ENCODE results near the gene FBLN1. TPM values are rescaled to one million over a fixed set of nuclear protein-coding genes. Genes with fewer than 3 reads are reported as not detected.

FBLN1 gene
- total RNA-seq, 1 experiment from 2014 or later = 158 TPM

DNA sequence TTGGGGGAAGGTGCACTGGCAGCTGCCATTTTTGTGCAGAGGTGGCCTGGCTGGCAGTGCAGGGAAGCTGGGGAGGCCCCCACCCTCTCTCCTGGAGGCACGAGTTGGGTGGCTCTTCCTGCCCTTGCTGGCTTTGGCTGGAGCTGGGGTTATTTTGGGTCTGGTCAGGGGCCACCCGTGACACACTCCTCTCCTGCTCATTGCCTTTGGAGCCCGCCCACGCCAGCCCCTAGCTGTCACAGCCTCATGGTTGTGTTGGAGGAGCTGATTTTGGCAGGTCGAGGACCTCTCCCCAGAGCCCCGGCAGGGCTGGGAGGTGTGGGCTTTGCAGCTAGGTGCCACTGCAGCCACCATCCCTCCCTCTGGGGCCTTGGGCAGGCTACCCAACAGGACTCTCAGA, 21.5 kb downstream of the FBLN1 start:
- TF ChIP-seq, protein P1, sequence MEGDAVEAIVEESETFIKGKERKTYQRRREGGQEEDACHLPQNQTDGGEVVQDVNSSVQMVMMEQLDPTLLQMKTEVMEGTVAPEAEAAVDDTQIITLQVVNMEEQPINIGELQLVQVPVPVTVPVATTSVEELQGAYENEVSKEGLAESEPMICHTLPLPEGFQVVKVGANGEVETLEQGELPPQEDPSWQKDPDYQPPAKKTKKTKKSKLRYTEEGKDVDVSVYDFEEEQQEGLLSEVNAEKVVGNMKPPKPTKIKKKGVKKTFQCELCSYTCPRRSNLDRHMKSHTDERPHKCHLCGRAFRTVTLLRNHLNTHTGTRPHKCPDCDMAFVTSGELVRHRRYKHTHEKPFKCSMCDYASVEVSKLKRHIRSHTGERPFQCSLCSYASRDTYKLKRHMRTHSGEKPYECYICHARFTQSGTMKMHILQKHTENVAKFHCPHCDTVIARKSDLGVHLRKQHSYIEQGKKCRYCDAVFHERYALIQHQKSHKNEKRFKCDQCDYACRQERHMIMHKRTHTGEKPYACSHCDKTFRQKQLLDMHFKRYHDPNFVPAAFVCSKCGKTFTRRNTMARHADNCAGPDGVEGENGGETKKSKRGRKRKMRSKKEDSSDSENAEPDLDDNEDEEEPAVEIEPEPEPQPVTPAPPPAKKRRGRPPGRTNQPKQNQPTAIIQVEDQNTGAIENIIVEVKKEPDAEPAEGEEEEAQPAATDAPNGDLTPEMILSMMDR (conservative IDR thresholded peaks at IDR 0.05) = no peak
- TF ChIP-seq EZH2 (IDR thresholded peaks at IDR 0.05; ENCODE audit: low read depth) = no peak
- no peak overlapping the region for H2AFZ ChIP-seq
- peaks cover 18% of the 10 kb centered on the region for H3K36me3 ChIP-seq (ENCODE audit: low read depth)
- peaks cover 28% of the 10 kb centered on the region for H3K79me2 ChIP-seq (ENCODE audit: low read depth)
- H3K4me1 ChIP-seq (replicated peaks; ENCODE audit: insufficient read depth) = peaks cover 26% of the 10 kb centered on the region
- no peaks in the 10 kb centered on the region for H3K9me2 ChIP-seq (ENCODE audit: insufficient read depth)
- POLR2A ChIA-PET (ENCODE audit: unreplicated experiment) = no interaction called here
- no peak for DNase-seq
- no peak overlapping the region for H3K4me2 ChIP-seq
- H4K20me1 ChIP-seq (ENCODE audit: insufficient read depth) = no peaks in the 10 kb centered on the region
- no peak overlapping the region for H3K27ac ChIP-seq
- no peaks in the 10 kb centered on the region for H3K27me3 ChIP-seq (ENCODE audit: insufficient read depth, low read depth)
- peaks cover 12% of the 10 kb centered on the region; the same call in 1 of the 2 replicates for H3F3A ChIP-seq (ENCODE audit: insufficient read depth, low read depth)
- no TSS peak for BruUV-seq (replicated peaks)
- H3K4me3 ChIP-seq = no peak overlapping the region
- intact Hi-C loops (cut with micrococcal nuclease; ENCODE audit: unreplicated experiment) = no loop called here
- no peaks in the 10 kb centered on the region for H3K9me3 ChIP-seq (ENCODE audit: insufficient read depth, low read depth)
- CTCF ChIA-PET = no interaction called here

DNA sequence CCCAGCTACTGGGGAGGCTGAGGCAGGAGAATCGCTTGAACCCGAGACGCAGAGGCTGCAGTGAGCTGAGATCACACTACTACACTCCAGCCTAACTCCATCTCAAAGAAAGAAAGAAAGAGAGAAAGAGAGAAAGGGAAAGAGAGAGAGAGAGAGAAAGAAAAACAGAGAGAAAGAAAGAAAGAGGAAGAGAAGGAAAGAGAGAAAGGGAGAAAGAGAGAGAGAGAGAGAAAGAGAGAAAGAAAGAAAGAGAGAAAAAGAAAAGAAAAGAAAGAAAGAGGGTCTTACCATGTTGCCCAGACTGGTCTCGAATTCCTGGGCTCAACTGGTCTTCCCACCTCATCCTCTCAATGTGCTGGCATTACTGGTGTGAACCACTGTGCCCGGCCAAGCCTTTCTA, 22.3 kb downstream of the FBLN1 start:
- no peak for DNase-seq
- Histone ChIP-seq H3K4me1 (replicated peaks; ENCODE audit: insufficient read depth) (peaks cover 20% of the 10 kb centered on the region), H2AFZ (no peak overlapping the region), H3K27me3 (ENCODE audit: insufficient read depth, low read depth) (no peaks in the 10 kb centered on the region), H3K9me3 (ENCODE audit: insufficient read depth, low read depth) (no peaks in the 10 kb centered on the region), H3K4me3 (no peak overlapping the region), H3F3A (ENCODE audit: insufficient read depth, low read depth) (peaks cover 11% of the 10 kb centered on the region; the same call in 1 of the 2 replicates), H3K9me2 (ENCODE audit: insufficient read depth) (no peaks in the 10 kb centered on the region), H3K4me2 (no peak overlapping the region), H3K27ac (no peak overlapping the region), H4K20me1 (ENCODE audit: insufficient read depth) (no peaks in the 10 kb centered on the region), H3K79me2 (ENCODE audit: low read depth) (peaks cover 22% of the 10 kb centered on the region), H3K36me3 (ENCODE audit: low read depth) (peaks cover 14% of the 10 kb centered on the region)
- BruUV-seq (replicated peaks) = no TSS peak
- intact Hi-C loops (cut with micrococcal nuclease; ENCODE audit: unreplicated experiment) = no loop called here
- POLR2A ChIA-PET (ENCODE audit: unreplicated experiment) = interaction anchor here (0.6 kb wide), 1 partner anchor 44 kb away, joined by 4 read pairs; no protein-coding TSS in a partner anchor
- TF ChIP-seq EZH2 (IDR thresholded peaks at IDR 0.05; ENCODE audit: low read depth) = no peak
- CTCF ChIA-PET = interaction anchor here (0.6 kb wide), 1 partner anchor 82 kb away, joined by 4 read pairs; no protein-coding TSS in a partner anchor

DNA sequence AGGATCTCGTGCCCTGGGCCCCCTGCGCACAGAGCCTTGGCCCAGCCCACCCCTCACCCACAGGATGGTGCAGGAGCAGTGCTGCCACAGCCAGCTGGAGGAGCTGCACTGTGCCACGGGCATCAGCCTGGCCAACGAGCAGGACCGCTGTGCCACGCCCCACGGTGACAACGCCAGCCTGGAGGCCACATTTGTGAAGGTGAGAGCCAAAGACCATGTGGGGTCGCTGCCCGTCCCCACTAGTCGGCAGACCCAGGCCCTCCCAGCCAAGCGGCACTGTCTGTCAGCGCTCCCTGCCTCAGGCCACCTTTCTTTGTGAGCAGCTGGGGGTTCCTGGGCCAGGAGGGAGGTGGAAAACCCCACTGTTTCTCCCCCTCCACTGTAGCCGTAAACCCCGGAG, 22.8 kb downstream of the FBLN1 start:
- TF ChIP-seq, protein P1 (conservative IDR thresholded peaks at IDR 0.05) = no peak
- TF ChIP-seq EZH2 (IDR thresholded peaks at IDR 0.05; ENCODE audit: low read depth) = no peak
- H3K4me1 ChIP-seq (replicated peaks; ENCODE audit: insufficient read depth) = peaks cover 15% of the 10 kb centered on the region
- no peak overlapping the region for H2AFZ ChIP-seq
- H3K9me2 ChIP-seq (ENCODE audit: insufficient read depth) = no peaks in the 10 kb centered on the region
- ChIA-PET CTCF (no interaction called here), POLR2A (ENCODE audit: unreplicated experiment) (interaction anchor here (0.6 kb wide), 1 partner anchor 44 kb away, joined by 4 read pairs; no protein-coding TSS in a partner anchor)
- H3K4me3 ChIP-seq = no peak overlapping the region
- no peak overlapping the region for H3K27ac ChIP-seq
- no peaks in the 10 kb centered on the region for H3K9me3 ChIP-seq (ENCODE audit: insufficient read depth, low read depth)
- H3K27me3 ChIP-seq (ENCODE audit: insufficient read depth, low read depth) = no peaks in the 10 kb centered on the region
- intact Hi-C loops (cut with micrococcal nuclease; ENCODE audit: unreplicated experiment) = no loop called here
- DNase-seq = no peak
- no peaks in the 10 kb centered on the region for H4K20me1 ChIP-seq (ENCODE audit: insufficient read depth)
- H3K4me2 ChIP-seq = no peak overlapping the region
- peaks cover 17% of the 10 kb centered on the region for H3K79me2 ChIP-seq (ENCODE audit: low read depth)
- BruUV-seq (replicated peaks) = no TSS peak
- H3K36me3 ChIP-seq (ENCODE audit: low read depth) = peaks cover 17% of the 10 kb centered on the region
- H3F3A ChIP-seq (ENCODE audit: insufficient read depth, low read depth) = peaks cover 15% of the 10 kb centered on the region; the same call in 1 of the 2 replicates

DNA sequence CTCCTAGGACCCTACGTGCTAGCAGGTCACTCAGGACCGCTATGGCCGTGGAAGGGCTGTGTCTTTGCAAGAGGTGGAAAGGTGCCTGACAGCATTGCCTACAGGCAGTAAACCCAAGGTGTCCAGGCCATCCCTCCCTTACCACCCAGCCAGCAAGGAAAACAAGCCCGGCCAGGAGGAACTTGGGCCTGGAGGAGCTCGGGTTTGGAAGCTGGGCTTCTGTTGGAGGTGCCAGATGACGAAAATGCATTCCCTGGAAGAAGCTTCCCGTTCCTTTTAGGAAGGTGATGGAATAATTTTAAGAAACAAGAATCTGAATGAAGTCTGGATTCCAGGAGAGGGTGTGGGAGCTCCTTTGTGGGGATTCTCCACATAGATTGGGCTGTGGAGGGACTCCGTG, 23.6 kb downstream of the FBLN1 start:
- CTCF ChIA-PET = no interaction called here
- H3K9me2 ChIP-seq (ENCODE audit: insufficient read depth) = no peaks in the 10 kb centered on the region
- no peaks in the 10 kb centered on the region for H3K27me3 ChIP-seq (ENCODE audit: insufficient read depth, low read depth)
- DNase-seq = no peak
- no peak overlapping the region for H3K4me2 ChIP-seq
- BruUV-seq (replicated peaks) = no TSS peak
- intact Hi-C loops (cut with micrococcal nuclease; ENCODE audit: unreplicated experiment) = no loop called here
- peaks cover 17% of the 10 kb centered on the region for H3K79me2 ChIP-seq (ENCODE audit: low read depth)
- H4K20me1 ChIP-seq (ENCODE audit: insufficient read depth) = no peaks in the 10 kb centered on the region
- no peak overlapping the region for H3K27ac ChIP-seq
- no peaks in the 10 kb centered on the region for H3K9me3 ChIP-seq (ENCODE audit: insufficient read depth, low read depth)
- peaks cover 7% of the 10 kb centered on the region for H3K4me1 ChIP-seq (replicated peaks; ENCODE audit: insufficient read depth)
- no peak overlapping the region for H3K4me3 ChIP-seq
- no peak overlapping the region for H2AFZ ChIP-seq
- H3F3A ChIP-seq (ENCODE audit: insufficient read depth, low read depth) = peaks cover 10% of the 10 kb centered on the region; the same call in 1 of the 2 replicates
- H3K36me3 ChIP-seq (ENCODE audit: low read depth) = peaks cover 22% of the 10 kb centered on the region
- POLR2A ChIA-PET (ENCODE audit: unreplicated experiment) = no interaction called here
- TF ChIP-seq EZH2 (IDR thresholded peaks at IDR 0.05; ENCODE audit: low read depth) = no peak
- TF ChIP-seq, protein P1 (conservative IDR thresholded peaks at IDR 0.05) = no peak

Data from PC-9 (cell line).